ENCODE results near the gene RAD23B.

The RAD23B gene

GRCh38 chr9:107281184-107281583, 1.9 kb upstream of the RAD23B start:
- TF ChIP-seq CTCF (IDR thresholded peaks at IDR 0.05; ENCODE audit: insufficient read depth, low read length) (no peak), GABPA (IDR thresholded peaks at IDR 0.05; ENCODE audit: low read depth) (no peak)
- no peak overlapping the region for H3K27ac ChIP-seq (replicated peaks)
- H3K27me3 ChIP-seq (ENCODE audit: insufficient read depth, poor library complexity, severe bottlenecking) = no peaks in the 10 kb centered on the region
- H3K4me3 ChIP-seq (replicated peaks; ENCODE audit: insufficient read depth, low read length) = no peak overlapping the region
- DNase-seq (ENCODE audit: low read depth in 1 of 2, low spot score in 1 of 2) = peak in 1 of 2 experiments; percentile 43

- Histone ChIP-seq H3K27me3 (ENCODE audit: insufficient read depth, poor library complexity, severe bottlenecking) (no peaks in the 10 kb centered on the region), H3K27ac (replicated peaks) (peak overlapping the region; percentile 55), H3K4me3 (replicated peaks; ENCODE audit: insufficient read depth, low read length) (peak overlapping the region; percentile 51)
- no peak for TF ChIP-seq REST (IDR thresholded peaks at IDR 0.05; ENCODE audit: insufficient replicate concordance, low read depth)
- no peak for TF ChIP-seq POLR2AphosphoS5 (IDR thresholded peaks at IDR 0.05; ENCODE audit: low read depth)
- TF ChIP-seq CTCF (IDR thresholded peaks at IDR 0.05; ENCODE audit: insufficient read depth, low read length) = no peak
- TF ChIP-seq GABPA (IDR thresholded peaks at IDR 0.05; ENCODE audit: low read depth) = no peak
- no peak for TF ChIP-seq SPI1 (IDR thresholded peaks at IDR 0.05; ENCODE audit: borderline replicate concordance, low read depth)
- DNase-seq (ENCODE audit: low read depth in 1 of 2, low spot score in 1 of 2) = no peak
These were observed 984 bp upstream of the RAD23B start for GRCh38 chr9:107281922-107282667.

- TF ChIP-seq REST (IDR thresholded peaks at IDR 0.05; ENCODE audit: insufficient replicate concordance, low read depth) (peak; percentile 16), POLR2AphosphoS5 (IDR thresholded peaks at IDR 0.05; ENCODE audit: low read depth) (peak; percentile 48; the same call in 1 of the 2 replicates), CTCF (IDR thresholded peaks at IDR 0.05; ENCODE audit: insufficient read depth, low read length) (no peak), SPI1 (IDR thresholded peaks at IDR 0.05; ENCODE audit: borderline replicate concordance, low read depth) (no peak)
- DNase-seq (ENCODE audit: low read depth in 1 of 2, low spot score in 1 of 2) = peak in 1 of 2 experiments; percentile 76
- H3K4me3 ChIP-seq (replicated peaks; ENCODE audit: insufficient read depth, low read length) = peak overlapping the region; percentile 73
- no peaks in the 10 kb centered on the region for H3K27me3 ChIP-seq (ENCODE audit: insufficient read depth, poor library complexity, severe bottlenecking)
- peak overlapping the region; percentile 95 for H3K27ac ChIP-seq (replicated peaks)
These were observed 841 bp downstream of the RAD23B start for GRCh38 chr9:107283623-107284616.

Measured in HL-60 (cell line).